ENCODE results near the gene HTT.
"Not testable (repeated sequence)": the region's sequence is repeated elsewhere in the genome, so short reads cannot be mapped to it uniquely, and the experiment has no call there.

Gene HTT

GRCh38 chr4:3046623-3047022, 27.9 kb upstream of the HTT start:
- DNase-seq = no peak

- DNase-seq = peak; percentile 23
These were observed 26.8 kb upstream of the HTT start for GRCh38 chr4:3047464-3048286.

GRCh38 chr4:3051141-3051897, 23.2 kb upstream of the HTT start:
- not testable (repeated sequence) for DNase-seq

- no peak for DNase-seq
These were observed 20.2 kb upstream of the HTT start for GRCh38 chr4:3054169-3054759.

GRCh38 chr4:3059943-3060342, 14.5 kb upstream of the HTT start:
- no peak for DNase-seq

GRCh38 chr4:3060946-3061345, 13.5 kb upstream of the HTT start:
- DNase-seq = no peak

- DNase-seq = peak; percentile 68
These were observed 12.0 kb upstream of the HTT start for GRCh38 chr4:3062471-3062870.

GRCh38 chr4:3065551-3065950, 8.9 kb upstream of the HTT start:
- DNase-seq = no peak

GRCh38 chr4:3066836-3067400, 7.6 kb upstream of the HTT start:
- peak; percentile 55 for DNase-seq

- no peak for DNase-seq
These were observed 6.9 kb upstream of the HTT start for GRCh38 chr4:3067473-3068001.

GRCh38 chr4:3069661-3070199, 4.8 kb upstream of the HTT start:
- no peak for DNase-seq

- peak; percentile 60 for DNase-seq
These were observed 3.6 kb upstream of the HTT start for GRCh38 chr4:3070709-3071500.

- DNase-seq = no peak
These were observed 2.7 kb upstream of the HTT start for GRCh38 chr4:3071811-3072210.

GRCh38 chr4:3073158-3074077, 1.1 kb upstream of the HTT start:
- DNase-seq = no peak

GRCh38 chr4:3074846-3075651, 568 bp downstream of the HTT start:
- peak; percentile 62 for DNase-seq

GRCh38 chr4:3075652-3075981, 1.1 kb downstream of the HTT start:
- no peak for DNase-seq

- DNase-seq = no peak
These were observed 3.3 kb downstream of the HTT start for GRCh38 chr4:3077796-3078195.

- DNase-seq = no peak
These were observed 5.2 kb downstream of the HTT start for GRCh38 chr4:3079694-3080123.

GRCh38 chr4:3082925-3083515, 8.5 kb downstream of the HTT start:
- DNase-seq = no peak

GRCh38 chr4:3083732-3084131, 9.3 kb downstream of the HTT start:
- no peak for DNase-seq
